Gastrocnemius medialis (tissue), 4 donors: ENCODE results near the gene DOCK11.

Experiments used
- POLR2A ChIP-seq, 2 donors: fragments of 450-650 bp; IDR thresholded peaks; one replicate each; pipeline ENCODE4 v1.6.1; 2017; ENCODE audit warnings: antibody characterized with exemption in 2 of 2, mild to moderate bottlenecking in 2 of 2, moderate library complexity in 2 of 2
- TF ChIP-seq, protein P1 (sequence below), 5 experiments: fragments of 450-650 bp in 3 of 5; fragments of 200-600 bp in 2 of 5; sonication (generic) in 2 of 5; IDR thresholded peaks in 4 of 5; conservative IDR thresholded peaks in 1 of 5; 1 replicate in 4 of 5; 2 replicates in 1 of 5; pipeline ENCODE4 v1.5.1; 2016 to 2019; ENCODE audit warnings: antibody characterized with exemption in 5 of 5, mild to moderate bottlenecking in 3 of 5, moderate library complexity in 3 of 5

DNA sequence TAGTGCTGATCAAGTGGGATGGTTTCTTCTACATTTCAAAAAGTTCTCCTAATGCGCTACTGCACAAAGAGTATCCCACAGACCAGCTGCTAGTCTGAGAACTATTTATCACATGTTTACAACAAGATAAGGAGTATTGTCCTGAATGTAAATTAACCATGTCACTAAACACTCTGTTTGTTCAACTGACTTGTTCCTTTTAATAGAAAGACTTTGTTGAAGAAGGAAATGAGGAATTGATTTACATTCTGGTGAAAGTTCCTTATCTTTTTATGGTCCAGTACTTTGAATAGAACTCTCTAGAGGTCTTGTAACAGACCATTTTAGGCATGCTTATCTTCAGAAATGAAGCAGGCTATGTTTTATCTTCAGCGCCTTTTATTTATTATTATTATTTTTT is 164.5 kb downstream of the DOCK11 start:
- TF ChIP-seq, protein P1, sequence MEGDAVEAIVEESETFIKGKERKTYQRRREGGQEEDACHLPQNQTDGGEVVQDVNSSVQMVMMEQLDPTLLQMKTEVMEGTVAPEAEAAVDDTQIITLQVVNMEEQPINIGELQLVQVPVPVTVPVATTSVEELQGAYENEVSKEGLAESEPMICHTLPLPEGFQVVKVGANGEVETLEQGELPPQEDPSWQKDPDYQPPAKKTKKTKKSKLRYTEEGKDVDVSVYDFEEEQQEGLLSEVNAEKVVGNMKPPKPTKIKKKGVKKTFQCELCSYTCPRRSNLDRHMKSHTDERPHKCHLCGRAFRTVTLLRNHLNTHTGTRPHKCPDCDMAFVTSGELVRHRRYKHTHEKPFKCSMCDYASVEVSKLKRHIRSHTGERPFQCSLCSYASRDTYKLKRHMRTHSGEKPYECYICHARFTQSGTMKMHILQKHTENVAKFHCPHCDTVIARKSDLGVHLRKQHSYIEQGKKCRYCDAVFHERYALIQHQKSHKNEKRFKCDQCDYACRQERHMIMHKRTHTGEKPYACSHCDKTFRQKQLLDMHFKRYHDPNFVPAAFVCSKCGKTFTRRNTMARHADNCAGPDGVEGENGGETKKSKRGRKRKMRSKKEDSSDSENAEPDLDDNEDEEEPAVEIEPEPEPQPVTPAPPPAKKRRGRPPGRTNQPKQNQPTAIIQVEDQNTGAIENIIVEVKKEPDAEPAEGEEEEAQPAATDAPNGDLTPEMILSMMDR (IDR thresholded peaks at IDR 0.05 in 4 of 5, conservative IDR thresholded peaks at IDR 0.05 in 1 of 5): no peak
- TF ChIP-seq POLR2A (IDR thresholded peaks at IDR 0.05): no peak
